ENCODE data around the gene SERPINE2. TPM values are rescaled to one million over a fixed set of nuclear protein-coding genes. Genes with fewer than 3 reads are reported as not detected.
"Not testable (repeated sequence)": the region's sequence is repeated elsewhere in the genome, so short reads cannot be mapped to it uniquely, and the experiment has no call there.

Gene SERPINE2
- total RNA-seq, 1 donor from 2014 or later = 44.6 TPM

DNA sequence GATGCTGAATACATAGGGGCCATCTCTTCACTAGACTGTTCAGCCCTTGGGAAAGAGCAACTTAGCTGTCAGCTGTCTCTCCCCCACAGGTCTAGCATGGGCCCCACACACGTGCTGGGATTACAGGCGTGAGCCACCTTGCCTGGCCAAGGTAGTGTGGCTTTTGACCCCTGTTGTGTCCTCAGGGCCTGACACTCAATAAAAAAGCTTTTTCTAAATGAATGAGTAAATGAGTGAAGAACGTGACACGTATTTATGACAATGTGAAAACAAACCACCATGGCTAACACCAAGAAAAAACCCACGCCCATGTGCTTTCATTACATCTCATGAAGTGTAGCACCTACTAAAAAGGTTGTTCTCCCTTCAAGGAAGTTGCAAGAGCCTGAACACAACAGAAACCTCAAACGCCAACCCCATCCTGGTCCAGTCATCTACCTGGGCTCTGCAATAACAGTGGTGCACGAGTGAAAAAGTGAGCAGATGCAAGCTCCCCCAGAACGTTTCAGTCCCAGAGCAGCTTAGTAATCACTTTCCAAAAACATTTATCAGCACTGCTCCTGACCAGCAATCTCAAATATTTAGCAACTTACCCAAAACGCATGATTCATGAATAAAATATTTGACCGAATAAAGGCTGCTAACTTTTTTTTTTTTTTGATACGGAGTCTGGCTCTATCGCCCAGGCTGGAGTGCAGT, 97.4 kb downstream of the SERPINE2 start:
- no peak for DNase-seq

DNA sequence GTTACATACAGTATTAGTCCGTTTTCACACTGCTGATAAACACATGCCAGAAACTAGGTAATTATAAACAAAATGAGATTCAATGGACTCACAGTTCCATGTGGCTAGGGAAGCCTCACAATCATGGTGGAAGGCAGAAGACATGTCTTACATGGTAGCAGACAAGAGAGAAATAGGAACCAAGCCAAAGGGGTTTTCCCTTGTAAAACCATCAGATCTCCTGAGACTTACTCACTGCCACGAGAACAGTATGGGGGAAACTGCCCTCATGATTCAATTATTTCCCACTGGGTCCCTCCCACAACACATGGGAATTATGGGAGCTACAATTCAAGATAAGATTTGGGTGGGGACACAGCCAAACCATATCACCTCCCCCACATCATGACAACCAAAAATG, 99.6 kb downstream of the SERPINE2 start:
- DNase-seq = not testable (repeated sequence)

DNA sequence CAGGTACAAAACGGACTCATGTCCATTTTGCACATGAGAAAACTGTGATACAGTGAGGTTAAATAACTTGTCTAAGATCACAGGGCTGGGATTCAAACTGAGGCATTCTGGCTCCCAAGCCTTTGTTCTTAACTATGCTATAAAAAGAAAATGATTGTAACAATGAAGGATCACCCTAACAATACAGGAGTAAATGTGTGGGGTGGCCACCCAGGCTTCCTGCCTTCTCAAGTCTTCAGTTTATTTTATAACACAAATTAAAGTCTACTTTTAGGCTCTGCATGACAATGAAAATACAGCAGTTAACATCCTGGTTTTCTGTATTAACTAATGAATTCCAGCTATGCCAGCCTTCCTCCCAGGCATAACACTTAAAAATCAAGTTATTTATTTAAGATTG, 101.6 kb downstream of the SERPINE2 start:
- DNase-seq = no peak

DNA sequence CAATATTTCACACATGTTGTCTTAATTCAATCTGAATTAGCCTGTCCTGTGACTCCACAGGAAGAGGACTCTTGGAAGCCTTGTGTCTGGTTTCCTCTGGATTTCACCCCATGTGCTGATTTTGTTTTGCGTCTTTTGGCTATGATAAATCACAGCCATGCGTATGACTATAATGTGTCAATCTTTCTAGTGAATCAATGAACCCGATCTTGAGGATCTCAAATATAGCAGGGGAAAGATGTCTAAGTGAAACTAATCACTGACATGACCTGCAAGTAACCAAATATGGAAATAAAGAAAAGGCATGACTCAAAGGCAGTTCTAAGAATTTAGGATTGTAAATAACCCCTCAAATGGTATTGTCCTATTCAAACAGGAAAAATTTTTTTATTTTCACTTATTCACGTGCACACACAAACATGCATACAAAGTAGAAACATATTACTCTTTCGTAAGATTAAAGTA, 102.2 kb downstream of the SERPINE2 start:
- no peak for DNase-seq

DNA sequence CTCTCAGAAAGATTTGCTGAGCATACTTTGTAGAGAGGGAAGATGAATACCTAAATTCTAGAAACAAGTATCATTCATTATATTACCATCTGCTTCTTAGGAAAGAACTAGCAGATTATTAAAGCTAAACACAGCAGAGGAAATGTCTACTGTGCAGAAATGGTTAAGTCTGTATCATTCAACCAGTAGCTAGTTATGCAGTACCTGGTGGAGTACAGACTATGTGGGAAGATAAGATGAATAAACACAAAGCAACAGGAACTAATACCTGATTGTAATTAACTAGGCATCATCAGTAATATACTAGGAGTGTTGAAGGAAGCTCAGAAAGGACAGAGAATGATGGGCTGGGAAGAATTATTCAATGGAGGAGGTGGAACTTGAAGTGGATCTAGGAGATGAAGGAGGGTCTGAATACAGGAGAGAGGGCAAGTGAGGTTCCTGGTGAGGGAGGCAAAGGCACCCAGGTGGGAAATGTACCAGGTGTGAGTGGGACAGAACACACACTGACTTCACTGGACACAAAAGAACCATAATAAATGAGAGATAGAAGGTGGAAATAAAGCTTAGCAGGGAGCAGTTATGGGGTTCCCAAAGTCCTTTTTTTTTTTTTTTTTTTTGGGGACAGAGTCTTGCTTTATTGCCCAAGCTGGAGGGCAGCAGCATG, 103.5 kb downstream of the SERPINE2 start:
- no peak for DNase-seq

DNA sequence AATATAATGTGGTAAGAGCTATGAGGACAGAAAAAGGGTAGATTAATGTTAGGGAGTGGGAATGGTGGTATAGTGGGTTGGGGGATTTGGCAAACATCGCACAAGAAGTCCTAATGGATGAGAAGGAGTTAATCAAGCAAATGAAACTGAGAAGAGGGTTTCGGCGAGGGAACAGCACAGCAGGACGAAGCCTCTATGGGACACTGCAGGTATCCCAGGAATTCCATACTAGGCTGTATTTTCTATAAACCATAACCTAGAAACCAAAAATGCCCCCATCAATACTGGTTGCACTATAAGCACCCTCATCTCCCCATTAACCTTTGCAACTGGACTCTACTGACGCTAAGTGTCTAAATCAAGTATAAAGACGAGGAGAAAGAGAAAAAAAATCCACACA, 104.2 kb downstream of the SERPINE2 start:
- DNase-seq = no peak

DNA sequence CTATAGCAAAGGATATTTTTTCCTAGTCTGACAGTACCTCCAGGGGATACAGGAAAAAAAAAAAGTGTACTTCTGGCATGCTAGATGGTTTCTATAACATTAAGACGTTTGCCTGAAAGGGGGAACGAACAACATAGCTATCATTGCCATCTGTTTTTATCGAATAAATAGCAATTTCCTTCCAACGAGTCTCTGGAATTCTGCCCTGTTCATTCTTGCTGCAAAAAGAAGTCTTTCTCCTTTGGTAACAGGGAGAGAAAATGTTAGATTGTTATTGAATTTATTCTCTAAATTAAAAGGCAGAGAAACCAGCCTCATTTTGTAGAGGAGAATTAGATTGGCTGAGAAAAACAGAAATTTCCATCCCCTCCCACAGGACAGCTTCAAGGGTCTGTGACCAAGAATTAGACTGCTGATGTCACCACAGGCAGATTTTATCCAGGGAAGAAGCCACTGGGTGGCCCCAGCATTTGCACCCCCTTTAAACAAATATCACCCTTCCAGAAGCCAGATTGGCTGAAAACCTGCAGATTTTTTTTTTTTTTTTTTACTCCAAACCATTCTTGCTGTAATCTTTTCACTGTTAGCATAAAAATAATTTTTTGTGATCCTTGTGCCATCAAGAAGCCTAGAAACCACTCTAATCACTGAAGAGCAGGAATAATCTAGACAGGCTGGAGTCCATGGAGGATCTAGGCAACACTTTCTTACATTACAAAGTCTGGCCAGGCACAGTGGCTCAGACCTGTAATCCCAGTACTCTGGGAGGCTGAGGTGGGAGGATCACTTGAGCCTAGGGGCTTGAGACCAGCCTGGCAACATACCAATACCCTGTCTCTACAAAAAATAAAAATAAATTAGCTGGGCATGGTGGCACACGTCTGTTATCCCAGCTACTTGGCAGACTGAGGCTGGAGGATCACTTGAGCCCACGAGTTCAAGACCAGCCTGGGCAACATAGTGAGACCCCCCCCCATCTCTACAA, 106.0 kb downstream of the SERPINE2 start:
- DNase-seq = no peak

DNA sequence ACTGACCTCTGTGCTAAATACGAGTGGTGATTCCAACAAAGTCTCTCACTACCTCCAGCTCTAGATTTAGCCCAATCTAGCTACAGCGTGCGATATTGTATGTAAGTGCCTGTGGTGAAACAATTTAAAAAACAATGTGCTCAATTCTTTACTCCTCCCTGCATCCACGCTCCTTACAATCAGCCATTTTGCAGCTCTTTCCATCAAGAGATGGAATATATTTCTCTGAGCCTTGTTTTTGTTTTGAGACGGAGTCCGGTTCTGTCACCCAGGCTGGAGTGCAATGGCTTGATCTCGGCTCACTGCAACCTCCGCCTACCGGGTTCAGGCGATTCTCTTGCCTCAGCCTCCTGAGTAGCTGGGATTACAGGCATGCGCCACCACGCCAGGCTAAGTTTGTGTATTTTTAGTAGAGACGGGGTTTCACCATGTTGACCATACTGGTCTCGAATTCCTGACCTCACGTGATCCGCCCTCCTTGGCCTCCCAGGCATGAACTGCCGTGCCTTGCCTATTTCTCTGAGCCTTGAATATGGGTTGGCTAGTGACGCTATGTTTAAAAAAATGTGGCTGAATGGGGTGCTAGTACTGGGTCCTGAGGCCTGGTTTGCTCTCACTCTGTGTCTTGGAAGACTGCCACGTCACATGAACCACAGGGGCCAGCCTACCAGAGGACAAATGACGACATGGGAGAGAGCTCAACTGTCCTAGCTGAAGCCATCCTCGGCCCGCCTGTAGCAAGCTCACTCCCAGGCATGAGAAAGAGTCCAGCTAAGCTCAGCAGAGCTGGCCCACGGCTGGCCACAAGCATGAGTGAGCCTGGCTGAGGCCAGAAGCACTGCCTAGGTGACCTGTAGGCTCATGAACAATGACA, 108.7 kb downstream of the SERPINE2 start:
- DNase-seq = peak; percentile 19

DNA sequence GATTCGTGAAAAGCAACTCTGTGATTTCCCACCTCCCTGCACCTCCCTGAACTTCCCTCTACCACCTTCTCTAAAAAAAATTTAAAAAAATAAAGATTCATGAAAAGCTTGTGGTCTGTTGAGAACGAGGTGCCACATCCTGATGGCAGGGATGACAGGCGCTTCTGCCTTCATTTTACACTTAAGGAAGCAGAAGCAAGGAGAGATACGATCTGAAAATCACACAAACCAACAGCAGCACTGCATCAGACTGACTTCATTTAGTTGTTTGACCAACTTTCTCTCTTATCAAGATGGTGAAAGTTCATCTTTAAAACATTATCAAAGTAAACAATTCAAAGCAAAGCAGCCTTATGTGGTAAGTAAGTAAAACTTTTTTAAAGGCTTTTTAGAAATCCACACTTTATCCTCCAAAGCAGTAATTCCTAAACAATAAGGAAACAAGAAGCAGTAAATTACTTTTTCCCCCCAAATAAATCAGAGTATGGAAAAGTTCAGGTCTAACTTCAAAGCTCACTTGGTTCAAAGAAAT, 109.4 kb downstream of the SERPINE2 start:
- no peak for DNase-seq

DNA sequence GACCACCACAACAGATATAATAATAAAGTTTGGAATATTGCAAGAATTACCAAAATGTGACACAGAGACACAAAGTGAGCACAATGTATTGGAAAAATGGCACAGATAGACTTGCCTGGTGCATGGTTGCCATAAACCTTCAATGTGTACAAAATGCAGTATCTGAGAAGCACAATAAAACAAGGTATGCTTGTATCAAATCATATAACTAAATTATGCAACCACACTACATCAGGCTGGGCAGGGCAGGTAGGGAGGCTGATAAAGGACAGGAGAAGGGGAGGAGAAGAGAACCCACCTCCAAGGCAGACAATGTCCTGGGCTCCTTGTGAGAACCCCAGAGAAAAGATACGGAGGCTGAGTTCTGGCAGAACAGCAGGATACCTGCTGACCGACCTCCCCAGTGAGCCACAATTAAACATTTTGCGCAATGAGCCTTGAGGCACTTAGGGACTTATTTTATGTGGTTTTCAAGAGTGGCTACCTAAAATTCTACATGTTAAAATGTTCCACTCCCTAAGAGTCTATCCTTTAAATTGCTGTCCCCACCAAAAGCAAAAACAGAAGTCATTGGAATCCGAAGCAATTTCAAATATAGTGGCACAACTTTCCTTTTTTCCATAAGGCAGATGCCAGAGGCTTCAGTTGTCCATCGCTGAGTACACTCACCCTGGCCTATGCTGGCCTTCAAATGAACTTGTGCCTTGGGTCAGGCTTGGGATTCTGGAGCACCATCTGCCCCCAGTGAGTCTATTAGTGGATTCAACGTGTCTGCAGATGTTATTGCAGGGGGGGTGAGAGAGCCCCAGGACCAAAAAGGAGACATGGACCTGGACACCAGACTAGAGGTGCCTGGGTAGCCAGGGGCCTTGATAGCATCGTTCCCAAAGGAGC, 110.7 kb downstream of the SERPINE2 start:
- no peak for DNase-seq

DNA sequence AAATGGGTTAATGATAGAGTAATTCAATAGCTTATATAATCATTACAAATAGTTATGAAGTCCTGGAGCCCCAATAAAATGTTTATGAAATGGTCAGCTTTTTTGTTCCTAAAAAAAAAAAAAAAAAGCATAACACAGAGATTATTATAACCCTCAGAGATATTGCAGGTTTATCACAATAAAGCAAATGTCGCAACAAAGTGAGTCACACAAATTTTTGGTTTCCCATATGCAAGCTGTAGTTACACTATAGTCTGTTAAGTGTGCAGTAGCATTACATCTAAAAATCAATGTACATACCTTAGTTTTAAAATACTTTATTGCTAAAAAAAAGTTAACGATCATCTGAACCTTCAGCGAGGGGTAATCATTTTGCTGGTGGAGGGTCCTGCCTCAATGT, 114.0 kb downstream of the SERPINE2 start:
- no peak for DNase-seq

Other genes with a start within 250 kb of the SERPINE2 start
- 3.0 TPM for gene AP1S3, start 201.7 kb downstream of the SERPINE2 start, total RNA-seq
- 58.8 TPM for gene WDFY1, start 94.0 kb downstream of the SERPINE2 start, total RNA-seq
- gene MRPL44, start 81.8 kb downstream of the SERPINE2 start, total RNA-seq = 49.3 TPM